Pericardium fibroblast (primary cell): Measurements from ENCODE around the gene ANAPC13. TPM values are rescaled to one million over a fixed set of nuclear protein-coding genes. Genes with fewer than 3 reads are reported as not detected.

Experiments used
- total RNA-seq: library from RNA; depleted of rRNA; stranded (reverse); fragments of >200 nt; gene quantifications from 2 replicates; pipeline ENCODE4 v1.2.3, GENCODE V29; 2015

ANAPC13 gene, protein sequence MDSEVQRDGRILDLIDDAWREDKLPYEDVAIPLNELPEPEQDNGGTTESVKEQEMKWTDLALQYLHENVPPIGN
- total RNA-seq, result 40.6 and 86.8 TPM in 2 replicates

DNA sequence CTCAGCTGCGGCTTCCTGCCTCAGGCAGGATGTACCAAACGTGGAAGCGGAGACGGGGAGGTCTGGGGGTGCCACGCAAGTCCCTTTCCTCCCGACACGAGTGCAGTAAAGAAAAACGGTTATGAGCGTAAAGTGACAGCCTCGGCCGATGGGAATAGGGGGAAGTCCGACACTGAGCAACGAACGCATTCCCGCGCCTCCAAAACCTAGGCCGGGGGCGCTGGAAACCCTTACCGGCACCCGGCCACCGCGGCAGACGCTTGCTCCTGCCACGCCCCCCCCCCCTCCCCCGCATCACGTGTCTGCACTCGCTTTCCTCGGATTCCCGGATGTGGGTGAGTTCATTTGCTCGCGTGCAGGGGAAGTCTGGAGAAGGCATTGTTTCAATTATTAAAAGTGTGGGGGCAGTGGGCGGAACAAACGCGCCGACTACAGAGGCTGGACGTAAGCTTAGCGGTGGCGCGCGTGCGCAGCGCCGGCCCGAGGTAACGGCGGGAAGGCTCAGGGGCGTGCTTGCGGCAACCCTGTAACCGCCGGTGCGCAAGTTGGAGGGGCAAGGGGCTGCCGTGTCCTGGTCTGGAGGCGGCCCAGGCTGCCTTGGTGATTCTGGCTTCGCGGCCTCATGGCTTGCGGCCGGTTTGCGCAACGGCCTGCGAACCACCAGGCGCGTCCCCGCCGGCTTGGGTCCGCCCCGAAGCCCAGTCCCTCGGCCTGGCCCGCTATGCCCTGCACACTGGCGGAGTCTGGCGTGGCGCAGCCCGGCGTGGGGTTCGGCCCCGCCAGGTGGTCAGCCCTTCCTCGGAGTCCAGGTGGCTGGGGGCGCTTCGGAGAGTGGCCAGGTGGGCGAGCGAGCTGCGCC lies at the start of gene ANAPC13, which contains the start of gene CEP63:
Gene ANAPC13 (minus strand): TSS at position 268 of the 859 bp plus-strand sequence. CDS start 3,081 bp downstream, outside the sequence.
Gene CEP63 (plus strand): TSS at position 340 of the 859 bp plus-strand sequence. CDS start 9,264 bp downstream, outside the sequence.

Other genes starting within 250 kb of the ANAPC13 start
- gene RYK, start 235.1 kb downstream of the ANAPC13 start, total RNA-seq, result 57.4 and 59.5 TPM in 2 replicates
- 188 and 284 TPM in 2 replicates for gene AMOTL2, start 111.5 kb downstream of the ANAPC13 start, total RNA-seq
- gene CEP63, start 72 bp upstream of the ANAPC13 start, total RNA-seq, result 14.5 and 24.9 TPM in 2 replicates
- gene KY, start 165.0 kb upstream of the ANAPC13 start, total RNA-seq, result 0.12 and 0.17 TPM in 2 replicates